Upper lobe of right lung (tissue), 1 donor: ENCODE results near the gene MYO7B. TPM values are rescaled to one million over a fixed set of nuclear protein-coding genes. Genes with fewer than 3 reads are reported as not detected.

ENCODE experiments used
- ATAC-seq: fragments of 200-7000 bp; cut with Tn5 transposase; one replicate; pipeline ENCODE4 v1.9.1; 2020; ENCODE audit warnings: mild to moderate bottlenecking, moderate library complexity
- DNase-seq: peaks from one replicate; pipeline ENCODE4 v3.0.0-alpha.2; 2020
- H3K27ac ChIP-seq: fragments of 200-600 bp; one replicate; pipeline ENCODE4 v1.8.0; 2022
- H3K27me3 ChIP-seq: fragments of 200-600 bp; one replicate; pipeline ENCODE4 v1.8.0; 2022; ENCODE audit warnings: mild to moderate bottlenecking
- H3K36me3 ChIP-seq: fragments of 200-600 bp; one replicate; pipeline ENCODE4 v1.8.0; 2022
- H3K4me1 ChIP-seq: fragments of 200-600 bp; one replicate; pipeline ENCODE4 v1.8.0; 2022
- H3K4me3 ChIP-seq: fragments of 200-600 bp; one replicate; pipeline ENCODE4 v1.8.0; 2022; ENCODE audit warnings: mild to moderate bottlenecking
- H3K9me3 ChIP-seq: fragments of 200-600 bp; one replicate; pipeline ENCODE4 v1.8.0; 2022
- intact Hi-C: fragments of 100-400 bp; cut with DNase I; formaldehyde crosslinking; loops from one replicate; pipeline ENCODE4 v1.11.0; 2022
- total RNA-seq: library from RNA; stranded (reverse); fragmentation: NEBNext Ultra II Directional; extraction: Animal tissue kit (Norgen Biotek cat#: 25700); gene quantifications from one replicate; pipeline ENCODE4 v1.2.1, GENCODE V29; 2021
- TF ChIP-seq, protein P1 (sequence below): fragments of 200-600 bp; IDR thresholded peaks from one replicate; pipeline ENCODE4 v1.8.0; 2022; ENCODE audit warnings: antibody characterized with exemption
- donor health status: DM: no; HTN: yes; CAD: no; lungs with severe emphysema.

MYO7B gene
- total RNA-seq, 1 donor from 2014 or later, result 2.2 TPM

DNA sequence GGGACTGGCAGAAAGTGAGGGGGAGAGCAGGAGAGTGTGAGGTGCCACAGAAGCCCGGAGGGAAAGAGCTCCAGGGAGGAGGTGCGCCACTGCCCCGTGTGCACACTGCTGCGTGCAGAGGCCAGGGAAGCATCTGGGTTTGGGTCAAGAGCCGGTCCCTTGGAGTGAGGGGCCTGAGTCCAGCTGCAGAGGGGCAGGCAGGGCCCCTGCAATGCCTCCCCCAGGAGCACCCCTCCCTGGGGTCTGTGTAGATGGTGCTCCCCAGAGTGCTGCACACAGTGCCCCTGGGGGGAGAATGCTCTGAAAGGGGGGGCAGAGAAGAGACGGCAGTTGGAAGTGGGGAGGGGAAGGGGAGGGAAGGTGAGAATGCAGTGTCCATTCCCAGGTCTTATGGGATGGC, 143.5 kb downstream of the MYO7B start:
- intact Hi-C loops, result no loop called here
- H3K9me3 ChIP-seq, result no peaks in the 10 kb centered on the region
- no peak for ATAC-seq
- TF ChIP-seq, protein P1, sequence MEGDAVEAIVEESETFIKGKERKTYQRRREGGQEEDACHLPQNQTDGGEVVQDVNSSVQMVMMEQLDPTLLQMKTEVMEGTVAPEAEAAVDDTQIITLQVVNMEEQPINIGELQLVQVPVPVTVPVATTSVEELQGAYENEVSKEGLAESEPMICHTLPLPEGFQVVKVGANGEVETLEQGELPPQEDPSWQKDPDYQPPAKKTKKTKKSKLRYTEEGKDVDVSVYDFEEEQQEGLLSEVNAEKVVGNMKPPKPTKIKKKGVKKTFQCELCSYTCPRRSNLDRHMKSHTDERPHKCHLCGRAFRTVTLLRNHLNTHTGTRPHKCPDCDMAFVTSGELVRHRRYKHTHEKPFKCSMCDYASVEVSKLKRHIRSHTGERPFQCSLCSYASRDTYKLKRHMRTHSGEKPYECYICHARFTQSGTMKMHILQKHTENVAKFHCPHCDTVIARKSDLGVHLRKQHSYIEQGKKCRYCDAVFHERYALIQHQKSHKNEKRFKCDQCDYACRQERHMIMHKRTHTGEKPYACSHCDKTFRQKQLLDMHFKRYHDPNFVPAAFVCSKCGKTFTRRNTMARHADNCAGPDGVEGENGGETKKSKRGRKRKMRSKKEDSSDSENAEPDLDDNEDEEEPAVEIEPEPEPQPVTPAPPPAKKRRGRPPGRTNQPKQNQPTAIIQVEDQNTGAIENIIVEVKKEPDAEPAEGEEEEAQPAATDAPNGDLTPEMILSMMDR, result no peak
- no peak overlapping the region for H3K27ac ChIP-seq
- no peak overlapping the region for H3K4me3 ChIP-seq
- DNase-seq, result no peak
- peaks cover 21% of the 10 kb centered on the region for H3K4me1 ChIP-seq
- H3K27me3 ChIP-seq, result no peaks in the 10 kb centered on the region
- no peaks in the 10 kb centered on the region for H3K36me3 ChIP-seq

DNA sequence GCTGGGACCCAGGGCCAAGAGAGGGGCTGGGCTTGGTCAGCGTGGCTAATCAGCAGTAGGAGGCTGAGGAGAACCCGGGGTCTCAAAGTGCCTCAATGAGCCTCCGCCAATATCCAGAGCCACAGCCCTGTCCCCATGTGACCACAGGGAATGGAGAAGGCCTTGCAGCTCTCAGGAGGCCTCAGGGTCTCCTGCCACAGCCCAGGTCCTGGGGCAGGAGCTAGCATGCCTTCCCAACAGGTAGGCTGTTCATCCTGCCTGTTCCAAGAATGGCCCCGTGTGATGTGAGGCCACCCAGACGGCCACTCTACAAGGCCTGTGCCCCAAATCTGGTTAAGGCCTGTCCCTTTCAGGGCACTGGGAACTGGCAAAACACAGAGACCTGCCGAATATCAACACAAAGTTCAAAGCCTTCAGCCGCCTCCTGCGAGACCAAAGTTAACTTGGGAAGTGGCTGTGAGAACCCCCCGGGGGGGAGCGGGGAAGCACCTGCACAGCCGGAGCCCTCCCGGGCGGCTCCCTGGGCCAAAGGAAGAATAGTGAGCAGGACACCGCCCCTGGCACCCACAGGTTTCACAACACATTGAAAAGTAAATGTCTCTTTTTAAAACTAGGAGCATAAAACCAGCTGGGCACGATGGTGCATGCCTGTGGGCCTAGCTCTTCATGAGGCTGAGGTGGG, 144.3 kb downstream of the MYO7B start:
- H3K27ac ChIP-seq, result no peak overlapping the region
- no peaks in the 10 kb centered on the region for H3K36me3 ChIP-seq
- no peak for DNase-seq
- H3K4me1 ChIP-seq, result peaks cover 21% of the 10 kb centered on the region
- peak overlapping the region; percentile 40 for H3K4me3 ChIP-seq
- H3K27me3 ChIP-seq, result no peaks in the 10 kb centered on the region
- TF ChIP-seq, protein P1, result no peak
- ATAC-seq, result no peak
- H3K9me3 ChIP-seq, result no peaks in the 10 kb centered on the region
- intact Hi-C loops, result no loop called here

DNA sequence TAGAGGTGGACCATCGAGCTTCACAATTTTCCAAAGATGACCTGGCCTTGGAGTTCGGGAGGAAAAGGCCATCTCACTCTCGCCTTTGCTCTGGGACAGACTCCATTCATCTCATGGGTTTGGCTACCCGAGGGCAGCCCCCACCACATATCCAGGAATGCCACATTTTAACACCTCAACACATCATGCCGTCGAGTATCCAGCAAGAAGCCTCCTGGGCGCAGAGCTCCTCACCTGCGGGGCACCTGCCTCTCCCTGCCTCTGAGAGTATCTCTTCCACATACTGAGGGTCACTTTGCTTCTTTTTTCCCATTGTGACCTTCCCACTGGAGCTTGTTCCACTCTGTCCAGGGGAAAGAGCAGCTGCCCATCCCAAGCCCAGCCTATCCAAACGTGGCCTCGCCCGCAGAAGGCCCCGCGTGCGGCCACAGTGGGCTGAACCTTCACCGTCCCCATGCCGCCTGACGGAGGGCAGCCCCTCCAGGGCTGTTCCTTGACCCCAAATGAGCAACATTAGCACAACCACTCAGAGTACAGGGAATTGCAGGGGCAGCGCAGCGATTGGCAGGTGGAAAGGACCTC, 145.3 kb downstream of the MYO7B start:
- TF ChIP-seq, protein P1, result no peak
- intact Hi-C loops, result no loop called here
- DNase-seq (no peak), ATAC-seq (no peak)
- Histone ChIP-seq H3K9me3 (no peaks in the 10 kb centered on the region), H3K4me1 (peaks cover 19% of the 10 kb centered on the region), H3K4me3 (peak overlapping the region; percentile 40), H3K27me3 (no peaks in the 10 kb centered on the region), H3K27ac (no peak overlapping the region), H3K36me3 (no peaks in the 10 kb centered on the region)

DNA sequence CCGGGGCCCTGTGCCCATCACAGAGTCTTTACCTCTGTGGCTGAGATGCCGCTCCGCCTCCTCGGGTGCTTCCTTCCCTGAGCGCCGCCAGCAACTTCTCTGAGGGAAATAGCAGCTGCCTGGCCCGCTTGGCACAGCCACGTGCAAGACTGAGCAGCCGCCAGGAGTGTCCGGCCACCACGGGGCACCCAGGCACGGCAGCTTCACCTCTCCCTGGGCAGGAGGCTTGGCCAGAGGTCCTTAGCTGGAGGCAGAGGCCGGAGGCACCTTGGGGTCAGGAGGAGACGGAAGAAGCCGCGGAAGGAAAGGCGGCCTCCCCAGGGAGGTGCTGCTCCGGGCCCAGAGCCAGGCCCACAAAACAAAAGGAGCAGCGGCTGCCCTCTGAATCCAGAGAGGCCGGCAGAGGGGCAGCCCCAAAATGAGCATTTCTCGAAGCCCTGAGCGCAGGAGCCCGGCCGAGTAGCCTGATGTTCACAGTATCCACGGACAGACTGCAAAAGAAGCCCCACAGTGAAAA, 145.9 kb downstream of the MYO7B start:
- H3K27ac ChIP-seq, result no peak overlapping the region
- ATAC-seq (peak; percentile 19), DNase-seq (no peak)
- intact Hi-C loops, result no loop called here
- H3K4me1 ChIP-seq, result peaks cover 13% of the 10 kb centered on the region
- H3K27me3 ChIP-seq, result no peaks in the 10 kb centered on the region
- no peaks in the 10 kb centered on the region for H3K9me3 ChIP-seq
- H3K4me3 ChIP-seq, result peak overlapping the region; percentile 40
- no peaks in the 10 kb centered on the region for H3K36me3 ChIP-seq
- TF ChIP-seq, protein P1, result no peak

DNA sequence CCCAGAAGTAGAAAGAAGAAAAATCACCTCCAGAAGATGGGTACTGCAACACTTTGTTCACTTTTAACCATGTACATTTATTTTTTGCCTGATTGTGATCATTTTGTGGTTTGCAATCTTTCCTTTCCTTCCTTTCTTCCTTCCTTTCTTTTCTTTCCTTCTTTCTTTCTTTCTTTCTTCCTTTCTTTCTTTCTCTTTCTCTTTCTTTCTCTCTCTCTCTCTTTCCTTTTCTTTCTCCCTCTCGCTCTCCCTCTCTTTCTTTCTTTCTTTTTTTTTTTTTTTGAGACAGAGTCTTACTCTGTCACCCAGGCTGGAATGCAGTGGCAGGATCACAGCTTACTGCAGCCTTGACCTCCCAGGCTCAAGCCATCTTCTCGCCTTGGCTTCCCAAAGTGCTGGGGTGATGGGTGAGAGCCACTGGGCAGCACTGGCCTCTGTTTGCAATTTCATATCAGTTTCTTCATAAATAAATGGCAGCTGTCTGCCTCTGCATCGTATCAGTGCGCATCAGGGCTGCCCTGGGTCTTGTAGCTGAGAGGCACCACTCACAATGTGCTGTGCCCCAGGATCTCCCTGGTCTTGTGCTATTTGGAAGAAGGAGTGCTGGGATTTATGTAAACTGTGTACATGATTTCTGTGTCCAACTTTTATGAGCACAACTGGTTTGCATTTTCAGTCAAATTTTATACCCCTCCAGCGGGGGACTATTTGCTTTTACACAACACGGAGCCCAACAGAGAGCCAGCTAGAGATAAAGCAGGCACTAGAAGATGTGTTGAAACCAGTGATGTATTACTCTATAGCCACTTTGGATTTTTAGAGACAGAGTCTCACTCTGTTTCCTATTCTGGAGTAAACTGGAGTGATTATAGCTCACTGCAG, 146.7 kb downstream of the MYO7B start:
- DNase-seq, result no peak
- TF ChIP-seq, protein P1, result no peak
- intact Hi-C loops, result no loop called here

More for the DNA sequence above, 146.7 kb downstream of the MYO7B start:
- H3K4me3 ChIP-seq, result no peak overlapping the region
- ATAC-seq, result no peak
- H3K9me3 ChIP-seq, result no peaks in the 10 kb centered on the region
- peaks cover 9% of the 10 kb centered on the region for H3K4me1 ChIP-seq
- no peaks in the 10 kb centered on the region for H3K27me3 ChIP-seq
- no peak overlapping the region for H3K27ac ChIP-seq
- no peaks in the 10 kb centered on the region for H3K36me3 ChIP-seq
